GM19467 (cell line): ENCODE results near the gene LRRC27.
"Not testable (repeated sequence)": the region's sequence is repeated elsewhere in the genome, so short reads cannot be mapped to it uniquely, and the experiment has no call there.

Experiments
- ATAC-seq: cut with Tn5 transposase; IDR thresholded peaks from one replicate; pipeline ENCODE4 v1.9.1; 2021; ENCODE audit warnings: mild to moderate bottlenecking, moderate library complexity; ENCODE audit not compliant: unreplicated experiment

LRRC27 gene

DNA sequence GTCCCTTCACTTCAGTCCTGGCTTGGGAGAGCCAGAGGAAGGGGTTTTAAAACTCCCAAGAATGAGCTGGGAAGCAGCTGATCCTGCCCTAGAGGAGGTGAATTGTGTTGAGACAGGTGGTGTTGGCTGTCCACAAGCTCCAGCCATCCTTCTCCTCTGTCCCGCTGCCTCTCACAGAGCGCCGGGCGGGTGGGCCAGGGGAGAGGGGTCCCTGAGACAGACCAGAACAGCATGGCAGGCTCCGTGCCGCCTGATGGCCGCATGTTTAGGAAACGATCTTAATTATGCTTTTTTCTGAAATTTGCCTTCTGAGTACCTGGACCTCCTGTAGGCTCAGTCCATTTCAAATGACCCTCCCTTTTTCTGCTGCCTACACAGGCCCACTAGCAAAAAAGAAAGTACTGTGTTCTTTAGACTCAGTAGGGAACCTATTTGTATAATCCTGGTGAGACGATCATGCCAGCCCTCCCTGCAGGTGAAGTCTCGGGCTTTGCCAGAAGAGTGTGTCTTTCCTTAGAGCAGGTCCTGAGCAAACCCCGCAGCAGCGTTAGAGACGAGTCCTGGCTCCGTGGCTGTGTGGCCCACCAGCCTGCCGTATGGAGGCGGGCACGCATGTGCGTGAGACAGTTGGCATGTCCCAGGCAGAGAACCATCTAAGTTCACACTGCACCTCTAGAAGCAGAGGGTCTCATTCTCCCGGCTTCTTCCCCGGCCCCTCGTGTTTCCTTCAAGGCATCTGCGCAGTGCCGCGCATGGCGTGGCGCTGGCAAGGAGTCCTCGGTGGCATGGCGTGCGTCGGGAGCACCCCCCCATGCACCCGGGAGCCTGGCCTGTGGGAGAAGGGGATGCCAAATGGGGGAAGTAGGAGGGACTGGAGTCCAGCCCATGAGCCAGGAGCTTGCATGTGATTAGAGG, 38.7 kb downstream of the LRRC27 start:
- ATAC-seq, result no peak

DNA sequence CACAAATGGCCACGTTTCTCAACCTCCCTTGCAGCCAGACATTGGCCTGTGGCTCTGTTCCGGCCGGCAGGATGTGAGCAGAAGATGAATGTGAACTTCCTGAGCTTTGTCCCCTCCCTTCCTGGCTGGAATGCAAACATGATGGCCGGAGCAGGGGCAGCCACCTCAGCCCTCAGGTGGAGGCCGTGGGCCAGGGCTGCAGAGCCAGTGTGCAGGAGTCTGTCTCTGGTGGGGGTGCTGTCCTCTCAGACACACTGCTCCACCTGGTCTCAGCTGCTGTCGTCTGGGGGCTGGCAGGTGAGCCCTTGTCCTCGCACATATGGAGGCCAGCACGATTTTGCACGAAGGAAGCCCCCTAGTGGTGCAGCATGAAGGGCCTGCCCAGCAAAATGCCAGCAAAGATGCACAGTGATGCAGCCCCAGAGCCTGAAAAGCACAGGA, 39.7 kb downstream of the LRRC27 start:
- no peak for ATAC-seq

DNA sequence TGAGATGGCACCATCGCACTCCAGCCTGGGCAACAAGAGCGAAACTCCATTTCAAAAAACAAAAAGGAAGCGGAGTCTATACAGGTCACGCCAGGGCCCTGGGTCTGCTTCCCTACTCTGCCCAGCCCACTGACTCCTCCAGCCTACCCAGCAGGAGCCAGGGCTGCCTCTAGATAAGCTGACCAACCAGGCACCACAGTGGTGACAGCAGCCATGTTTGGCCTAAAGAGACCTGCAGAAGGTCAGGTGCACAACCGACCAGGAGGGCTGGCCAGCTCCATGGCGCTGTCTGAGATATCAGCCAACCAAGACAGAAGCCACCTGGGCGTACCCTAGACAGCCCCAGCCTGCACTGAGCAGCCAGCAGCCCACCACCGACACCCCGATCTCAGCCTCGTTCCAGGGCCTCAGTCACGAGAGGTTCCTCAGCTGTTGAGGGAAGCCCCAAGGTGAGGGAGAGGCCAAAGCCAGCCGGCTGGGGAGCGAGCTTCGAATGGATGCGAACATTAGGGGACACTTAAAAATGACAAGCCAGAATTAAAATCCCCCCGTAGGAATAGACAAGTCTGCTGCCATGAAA, 40.6 kb downstream of the LRRC27 start:
- no peak for ATAC-seq

DNA sequence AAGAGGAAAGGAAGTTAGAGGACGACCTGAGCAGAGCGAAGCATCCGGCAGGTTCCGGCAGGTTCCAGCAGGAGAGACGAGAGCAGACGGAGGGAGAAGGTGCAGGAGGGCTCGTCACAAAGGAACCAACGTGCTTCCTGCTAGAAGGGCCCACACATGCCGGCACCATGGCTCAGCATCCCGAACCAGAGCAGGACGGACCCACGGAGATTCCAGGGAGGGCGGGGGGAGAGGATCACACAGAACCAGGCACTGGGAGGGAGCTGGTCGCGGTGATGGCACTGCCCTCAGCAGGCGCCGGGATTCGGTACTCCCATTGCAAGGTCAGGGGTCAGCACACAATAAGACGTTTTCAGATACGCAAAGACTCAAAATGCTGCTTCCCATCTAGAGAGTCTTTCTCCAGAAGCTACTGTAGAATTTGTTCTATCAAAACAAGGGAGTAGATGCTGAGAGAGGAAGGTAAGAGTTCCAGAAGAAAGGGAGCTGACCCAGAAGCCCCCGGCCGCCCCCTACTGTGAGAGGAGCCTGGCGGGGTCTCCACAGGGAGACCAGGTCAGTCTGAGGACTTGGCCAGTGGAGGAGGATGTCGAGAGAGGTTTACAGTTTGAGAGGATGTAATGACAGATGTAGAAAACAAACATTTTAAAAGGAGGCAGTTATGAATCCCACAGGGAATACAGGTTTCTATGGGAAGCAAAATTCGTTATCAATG, 41.4 kb downstream of the LRRC27 start:
- no peak for ATAC-seq

DNA sequence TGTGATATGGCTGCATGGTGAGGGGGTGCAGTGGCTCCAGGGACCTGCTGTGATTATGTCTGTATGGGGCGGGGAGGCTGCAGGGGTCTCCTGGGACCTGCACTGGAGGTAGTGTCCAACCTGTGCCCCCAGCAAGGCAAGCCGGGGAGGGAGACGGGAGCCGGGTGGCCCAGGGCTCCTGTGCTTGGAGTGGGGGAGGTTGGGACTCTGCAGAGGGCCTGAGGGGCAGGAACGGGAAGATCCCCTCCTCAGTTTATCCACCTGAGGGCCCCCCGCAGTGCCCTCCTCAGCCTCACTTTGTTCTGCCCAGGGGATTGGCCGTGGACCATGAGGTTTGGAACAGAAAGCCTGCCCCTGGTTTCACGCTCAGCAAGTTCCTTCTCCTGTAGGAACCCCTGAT, 42.2 kb downstream of the LRRC27 start:
- no peak for ATAC-seq

DNA sequence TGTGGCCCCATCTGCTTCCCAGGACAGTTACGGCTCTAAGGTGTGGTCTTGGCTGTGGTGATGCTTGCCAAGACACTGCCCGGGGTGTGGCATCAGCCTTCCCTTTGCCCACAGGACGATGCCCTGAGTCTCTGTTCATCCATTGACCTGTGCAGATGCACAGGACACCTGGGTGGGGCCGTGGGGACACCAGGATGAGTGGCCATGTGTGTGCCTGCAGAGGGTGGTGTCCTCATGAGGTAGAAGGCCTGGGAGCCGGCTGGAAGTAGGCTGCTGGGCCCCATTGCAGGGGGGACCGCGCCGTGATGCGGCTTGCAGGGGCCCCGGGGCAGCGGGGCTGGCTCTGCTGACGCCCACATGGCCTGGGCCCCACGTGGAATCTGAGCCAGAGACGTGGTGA, 42.6 kb downstream of the LRRC27 start:
- ATAC-seq, result no peak

DNA sequence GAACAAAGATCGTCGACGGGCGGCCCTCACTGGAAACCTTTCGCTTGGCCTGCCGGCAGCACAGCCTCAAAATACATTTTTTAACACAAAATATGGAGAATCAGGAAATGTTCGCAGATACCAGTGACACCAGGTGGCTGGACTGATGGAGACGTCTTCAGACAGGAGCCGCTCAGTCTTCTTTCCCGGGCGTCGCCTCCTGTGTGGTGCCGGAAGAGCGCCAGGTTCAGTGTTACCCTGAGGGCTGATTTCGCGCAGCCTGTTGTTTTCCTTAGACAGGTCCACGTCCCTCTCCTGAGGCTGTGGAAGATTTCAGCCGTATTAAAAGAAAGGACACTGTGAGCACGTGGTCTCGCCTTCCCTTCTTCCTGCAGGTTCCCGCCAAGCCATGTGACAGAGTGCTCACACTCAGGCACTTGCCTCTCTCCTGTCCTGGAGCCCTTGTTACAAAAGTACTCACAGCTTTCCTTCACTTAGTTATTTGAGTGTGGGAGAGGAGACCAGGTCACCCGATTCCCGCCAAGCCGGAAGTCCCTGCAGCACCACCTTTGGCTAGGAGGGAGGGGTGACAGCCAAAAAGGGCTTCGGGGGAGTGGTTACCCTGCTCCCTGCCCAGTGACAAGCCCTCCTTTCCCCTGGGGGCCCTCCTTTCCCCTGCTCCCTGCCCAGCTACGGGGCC, 43.3 kb downstream of the LRRC27 start:
- no peak for ATAC-seq

DNA sequence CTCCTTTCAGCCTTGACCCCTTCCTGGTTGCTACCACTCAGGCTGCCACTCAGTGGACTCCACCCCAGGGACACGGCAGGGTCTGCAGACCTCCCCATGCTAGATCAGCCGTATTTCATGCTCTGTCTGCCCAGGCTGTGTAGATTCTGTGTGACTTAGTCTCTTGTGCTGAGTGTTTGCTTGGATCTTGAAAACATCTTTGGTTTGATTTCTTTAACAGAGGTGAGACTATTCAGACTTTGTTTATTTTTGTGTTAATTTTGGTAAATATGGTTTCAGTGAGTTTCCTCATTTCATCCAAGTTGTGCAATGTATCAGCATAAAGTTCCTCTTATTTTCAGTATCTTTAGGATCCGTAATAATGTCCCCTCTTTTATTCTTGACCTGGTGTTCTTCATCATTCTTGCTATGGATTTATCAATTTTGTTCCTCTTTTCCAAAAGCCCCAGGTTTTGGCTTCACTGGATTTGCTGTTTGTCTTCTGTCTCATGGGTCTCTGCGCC, 43.9 kb downstream of the LRRC27 start:
- ATAC-seq, result no peak

DNA sequence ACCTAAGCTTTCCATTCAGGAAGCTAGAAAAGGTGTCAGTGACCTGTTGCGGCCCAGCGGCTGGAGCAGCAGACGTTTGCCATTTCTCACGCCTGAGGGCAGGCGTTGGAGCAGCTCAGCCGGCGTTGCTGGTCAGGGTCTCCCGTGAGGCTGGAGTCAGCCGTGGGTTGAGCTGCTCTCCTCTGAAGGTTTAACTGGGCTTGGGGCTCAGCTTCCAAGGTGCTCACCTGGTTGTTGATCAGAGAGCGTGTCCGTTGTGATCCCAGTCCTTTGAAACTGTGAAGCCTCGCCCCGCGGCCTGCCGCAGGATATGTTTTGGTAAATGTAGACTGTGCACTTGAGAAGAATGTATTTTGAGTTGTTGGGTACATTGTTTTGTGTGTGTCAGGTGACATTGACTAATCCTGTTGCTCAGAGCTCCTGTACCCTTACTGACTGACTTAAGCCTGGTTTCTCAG, 44.4 kb downstream of the LRRC27 start:
- ATAC-seq, result no peak

DNA sequence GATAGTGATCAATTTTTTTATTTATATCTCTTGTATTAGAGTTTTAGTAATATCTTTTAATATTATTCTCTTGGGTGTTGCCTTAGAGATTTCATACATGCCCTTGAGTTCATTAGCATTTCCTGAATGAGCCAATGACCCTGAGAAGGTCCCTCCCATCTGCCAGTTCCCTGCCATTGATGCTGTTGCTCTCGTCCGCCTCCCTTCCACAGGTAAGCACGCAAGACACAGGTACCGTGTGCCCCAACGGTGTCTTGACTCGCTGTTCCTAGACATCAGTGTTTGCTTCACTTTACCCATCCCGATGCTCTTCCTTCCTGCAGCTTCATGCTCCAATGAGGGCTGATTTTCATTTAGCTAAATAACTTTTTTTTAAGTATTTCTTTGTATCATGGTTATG, 45.3 kb downstream of the LRRC27 start:
- ATAC-seq, result no peak

DNA sequence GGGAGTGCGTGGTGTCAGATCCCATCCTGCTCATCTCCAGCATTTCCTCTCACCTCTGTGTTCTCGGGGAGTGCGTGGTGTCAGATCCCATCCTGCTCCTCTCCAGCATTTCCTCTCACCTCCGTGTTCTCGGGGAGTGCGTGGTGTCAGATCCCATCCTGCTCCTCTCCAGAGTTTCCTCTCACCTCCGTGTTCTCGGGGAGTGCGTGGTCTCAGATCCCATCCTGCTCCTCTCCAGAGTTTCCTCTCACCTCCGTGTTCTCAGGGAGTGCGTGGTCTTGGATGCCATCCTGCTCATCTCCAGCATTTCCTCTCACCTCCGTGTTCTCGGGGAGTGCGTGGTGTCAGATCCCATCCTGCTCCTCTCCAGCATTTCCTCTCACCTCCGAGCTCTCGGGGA, 47.0 kb downstream of the LRRC27 start:
- not testable (repeated sequence) for ATAC-seq

DNA sequence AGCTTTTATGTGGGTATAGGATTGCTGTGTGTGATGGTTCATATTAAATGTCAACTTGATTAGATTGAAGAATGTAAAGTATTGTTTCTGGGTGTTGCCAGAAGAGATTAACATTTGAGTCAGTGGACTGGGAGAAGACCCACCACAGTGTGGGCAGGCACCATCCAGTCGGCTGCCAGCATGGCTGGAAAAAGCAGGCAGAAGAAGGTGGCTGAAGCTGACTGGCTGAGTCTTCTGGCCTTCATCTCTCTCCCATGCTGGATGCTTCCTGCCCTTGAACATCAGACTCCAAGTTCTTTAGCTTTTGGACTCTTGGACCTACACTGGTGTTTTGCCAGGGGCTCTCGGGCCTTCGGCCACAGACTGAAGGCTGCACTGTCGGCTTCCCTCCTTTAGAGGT, 49.0 kb downstream of the LRRC27 start:
- ATAC-seq, result not testable (repeated sequence)

DNA sequence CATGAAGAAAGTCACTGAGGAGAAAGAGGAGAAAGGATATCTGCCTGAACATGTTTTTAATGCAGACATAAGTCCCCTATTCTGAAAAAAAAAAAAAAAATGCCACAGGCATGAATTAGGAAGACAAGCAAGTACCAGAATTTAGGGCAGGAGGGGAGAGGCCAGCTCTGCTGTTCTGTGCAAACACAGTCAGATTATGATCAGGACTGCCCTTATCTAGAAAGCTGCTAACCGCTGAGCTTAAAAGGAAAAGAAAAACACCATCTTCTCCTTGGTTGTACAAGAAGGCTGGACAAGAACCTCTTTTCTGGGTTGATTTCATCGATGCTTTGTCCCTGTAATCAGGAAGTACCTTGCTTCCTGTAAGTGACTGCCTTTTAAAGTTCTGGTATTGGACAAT, 49.7 kb downstream of the LRRC27 start:
- no peak for ATAC-seq

DNA sequence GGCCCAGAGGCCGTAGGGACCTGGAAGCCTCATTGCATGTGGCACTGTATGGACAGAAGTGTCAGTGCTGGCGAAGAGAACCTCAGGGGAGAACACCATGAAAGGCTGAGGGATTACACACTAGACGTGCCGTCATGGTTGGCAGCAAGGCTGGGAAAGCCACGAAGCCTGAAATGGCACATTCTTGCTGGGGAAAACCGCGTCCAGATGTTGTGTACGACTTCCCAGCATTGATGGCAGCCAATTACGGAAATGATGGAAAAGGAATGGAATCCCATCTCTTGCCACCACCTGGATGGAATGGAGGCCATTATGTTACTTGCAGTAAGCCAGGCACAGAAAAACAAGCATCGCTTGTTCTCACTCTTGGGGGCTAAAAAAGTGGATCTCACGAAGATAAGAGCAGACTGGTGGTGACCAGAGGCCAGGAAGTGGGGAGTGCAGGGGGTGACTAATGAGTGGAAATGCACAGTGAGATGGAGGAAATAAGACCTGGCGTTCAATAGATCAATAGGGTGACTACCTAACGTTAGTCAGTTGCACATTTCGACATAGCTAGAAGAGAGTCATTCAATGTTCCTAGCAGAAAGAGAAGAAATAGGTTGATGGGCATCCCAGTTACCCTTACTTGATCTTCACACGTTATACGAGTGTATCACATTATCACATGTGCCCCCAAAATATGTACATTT, 50.4 kb downstream of the LRRC27 start:
- ATAC-seq, result no peak

DNA sequence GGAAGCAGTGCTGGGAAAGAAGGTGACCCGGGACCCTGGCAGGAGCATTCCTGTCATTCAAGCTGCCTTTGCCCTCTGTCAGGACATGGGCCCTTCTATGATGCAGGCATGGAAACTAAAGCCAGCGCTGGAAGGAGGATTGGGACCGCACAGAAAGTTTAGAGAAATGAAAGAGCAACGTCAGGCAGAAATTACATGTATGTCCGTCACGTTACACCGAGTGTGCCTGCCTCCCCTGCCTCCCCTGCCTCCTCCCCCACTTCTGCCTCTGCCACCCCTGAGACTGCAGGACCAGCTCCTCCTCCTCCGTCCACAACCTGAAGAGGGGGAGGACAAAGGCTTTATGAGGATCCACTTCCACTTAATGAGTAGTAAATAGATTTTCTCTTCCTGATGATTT, 51.1 kb downstream of the LRRC27 start:
- no peak for ATAC-seq

DNA sequence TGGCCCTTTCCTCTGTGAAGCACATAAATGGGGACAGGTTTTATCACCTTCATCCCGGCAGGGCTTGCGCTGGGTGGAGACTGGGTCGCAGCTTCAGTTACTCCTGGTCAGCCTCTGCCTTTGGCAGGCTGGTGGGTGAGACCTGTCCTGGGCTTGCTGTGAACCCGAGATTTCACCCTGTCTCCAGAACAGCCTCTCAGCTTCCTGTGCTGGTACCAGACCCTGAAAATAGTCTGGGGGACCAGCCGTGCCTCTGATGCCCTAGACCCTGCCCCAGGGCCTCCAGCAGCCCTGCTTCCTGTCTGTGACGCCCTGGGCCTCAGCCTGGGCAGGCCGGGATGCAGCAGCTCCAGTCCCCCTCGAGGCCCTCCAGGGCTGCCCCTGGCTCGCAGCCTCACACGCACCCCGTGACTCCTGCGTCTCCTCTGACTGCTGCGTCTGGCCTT, 51.8 kb downstream of the LRRC27 start:
- ATAC-seq, result no peak

DNA sequence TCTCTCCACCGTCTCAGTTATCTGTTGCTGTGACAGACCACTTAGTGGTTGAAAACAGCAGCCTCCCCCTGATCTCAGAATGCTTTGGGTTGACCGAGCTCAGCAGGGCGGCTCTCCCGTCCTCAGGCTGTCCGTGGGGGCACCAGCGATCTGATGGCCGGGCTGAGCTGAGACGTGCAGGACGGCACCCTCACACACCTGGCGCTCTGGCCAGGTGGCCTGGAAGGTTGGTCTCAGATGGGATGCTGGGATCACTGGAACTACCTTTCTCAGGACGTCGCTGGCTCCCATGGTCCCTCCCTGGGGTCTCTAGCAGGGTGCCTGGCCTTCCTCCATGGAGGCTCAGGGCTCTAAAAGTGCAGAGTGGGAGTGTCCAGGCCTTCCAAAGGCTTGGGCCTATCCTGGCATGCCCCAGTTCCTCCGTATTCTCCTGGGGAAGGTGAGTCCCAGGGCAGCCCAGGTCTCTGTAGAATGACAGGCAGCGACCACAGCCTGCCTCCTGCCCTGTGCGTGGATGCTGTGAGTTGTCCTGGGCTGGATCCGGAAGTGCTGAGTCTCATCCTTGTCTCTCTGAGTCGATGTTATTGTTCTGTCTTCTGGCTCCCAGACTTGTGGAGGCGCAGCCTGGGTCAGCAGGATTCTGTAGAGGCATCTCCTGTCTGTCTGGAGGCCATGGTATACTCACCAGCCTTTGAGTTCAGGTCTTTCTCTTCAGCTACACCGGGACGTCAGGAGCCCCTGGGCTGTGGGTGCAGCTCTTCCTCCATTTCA, 52.8 kb downstream of the LRRC27 start:
- no peak for ATAC-seq

DNA sequence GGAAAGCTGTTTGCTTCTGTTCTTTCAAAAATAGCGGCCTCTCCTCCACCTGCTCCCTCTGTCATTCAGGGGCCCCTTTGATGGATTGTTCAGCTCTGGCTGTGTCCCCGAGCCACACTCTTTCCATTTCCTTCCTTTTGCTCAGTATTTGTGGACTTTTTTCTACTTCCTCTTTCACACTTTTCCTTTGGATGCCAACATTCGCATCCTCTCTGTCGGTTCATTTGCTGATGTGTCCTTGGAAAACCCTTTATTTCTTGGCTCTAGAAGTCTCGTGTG, 53.3 kb downstream of the LRRC27 start:
- ATAC-seq, result no peak

DNA sequence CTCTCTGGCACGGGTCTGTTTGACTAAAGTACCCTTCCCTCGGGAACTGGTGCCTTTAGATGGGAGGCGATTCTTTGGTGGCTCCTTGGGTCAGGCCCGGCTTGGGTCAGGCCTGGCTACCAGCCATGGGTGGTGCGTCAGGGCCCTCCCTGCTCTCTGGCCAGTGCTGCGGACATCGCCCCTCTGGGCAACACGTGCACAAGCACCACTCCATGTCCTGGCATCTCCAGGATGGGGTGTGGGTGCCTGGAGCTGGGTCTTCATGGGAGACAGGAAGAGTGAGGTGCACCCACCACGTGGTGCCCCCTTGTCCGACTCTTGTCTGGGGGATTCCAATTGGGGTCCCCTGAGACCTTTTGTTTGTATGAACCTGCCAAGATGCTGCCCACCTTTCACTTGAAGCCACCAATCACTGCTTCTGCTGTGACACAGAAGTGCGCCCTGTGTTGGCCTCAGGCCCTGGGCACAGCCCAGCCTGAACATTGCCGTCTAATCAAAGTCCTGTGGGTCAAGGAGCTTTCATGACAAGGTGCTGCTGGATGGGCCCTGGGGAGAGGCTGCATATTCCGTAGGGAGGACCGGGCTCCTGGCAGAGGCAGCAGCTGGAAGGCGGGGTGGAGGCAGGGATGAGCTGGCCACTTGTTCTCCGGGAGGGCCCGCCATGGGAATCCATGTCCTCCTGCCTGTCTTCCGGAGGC, 53.9 kb downstream of the LRRC27 start:
- ATAC-seq, result no peak
